Measurements from ENCODE around the gene RNF11. TPM values are rescaled to one million over a fixed set of nuclear protein-coding genes. Genes with fewer than 3 reads are reported as not detected.
A peak's percentile ranks its signal among the peaks of the same experiment; 100 is the strongest.

Gene RNF11
- total and polyA plus RNA-seq, 4 donors, result 24.1 to 102 (median 48.7) TPM

DNA sequence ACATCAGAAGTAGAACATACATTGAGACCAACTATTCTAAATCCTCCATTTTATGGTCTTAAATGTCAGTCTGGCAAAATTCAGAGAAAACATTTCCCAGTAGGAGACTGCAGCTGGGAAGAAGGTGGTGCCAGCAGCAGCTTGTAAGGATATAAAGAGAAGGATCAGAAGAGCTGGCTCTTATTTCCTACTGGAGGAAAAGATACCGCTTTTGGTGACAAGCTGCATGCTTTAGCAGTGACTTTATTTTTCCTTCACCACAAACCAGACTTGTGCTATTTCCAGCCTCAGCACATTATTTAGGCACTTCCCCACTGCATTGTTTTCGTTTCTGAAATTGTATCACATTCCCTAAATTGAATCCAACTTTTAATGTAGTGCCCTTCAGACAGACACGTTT lies 28.4 kb downstream of the RNF11 start:
- no peak overlapping the region for H3K9ac ChIP-seq (ENCODE audit: low read depth in 1 of 2, low read length in 2 of 2)
- no peak overlapping the region for H3K27ac ChIP-seq (ENCODE audit: low read depth in 1 of 2, low read length in 2 of 2)
- no peak overlapping the region for H3K4me3 ChIP-seq (ENCODE audit: low read depth in 1 of 3, low read length in 3 of 3)
- no peaks in the 10 kb centered on the region for H3K27me3 ChIP-seq (ENCODE audit: control insufficient read depth in 4 of 4, insufficient read depth in 4 of 4, low read length in 3 of 4)
- DNase-seq (ENCODE audit: low spot score), result no peak
- H3K4me1 ChIP-seq (ENCODE audit: control insufficient read depth in 4 of 4, insufficient read depth in 4 of 4, low read length in 3 of 4), result peaks cover 2 to 21% (median 8%) of the 10 kb centered on the region in 4 donors
- H3K9me3 ChIP-seq (ENCODE audit: control insufficient read depth in 4 of 4, low read length in 3 of 4), result no peaks in the 10 kb centered on the region
- TF ChIP-seq JUND (IDR thresholded peaks at IDR 0.05), result peak in 1 of 2 donors; percentile 66
- TF ChIP-seq TAF1 (conservative IDR thresholded peaks at IDR 0.05), result no peak
- 66% methylated on average over 3 of the region's 3 CpGs for WGBS
- no peaks in the 10 kb centered on the region for H3K36me3 ChIP-seq (ENCODE audit: control insufficient read depth in 4 of 4, insufficient read depth in 3 of 4, low read depth in 1 of 4, low read length in 3 of 4)

DNA sequence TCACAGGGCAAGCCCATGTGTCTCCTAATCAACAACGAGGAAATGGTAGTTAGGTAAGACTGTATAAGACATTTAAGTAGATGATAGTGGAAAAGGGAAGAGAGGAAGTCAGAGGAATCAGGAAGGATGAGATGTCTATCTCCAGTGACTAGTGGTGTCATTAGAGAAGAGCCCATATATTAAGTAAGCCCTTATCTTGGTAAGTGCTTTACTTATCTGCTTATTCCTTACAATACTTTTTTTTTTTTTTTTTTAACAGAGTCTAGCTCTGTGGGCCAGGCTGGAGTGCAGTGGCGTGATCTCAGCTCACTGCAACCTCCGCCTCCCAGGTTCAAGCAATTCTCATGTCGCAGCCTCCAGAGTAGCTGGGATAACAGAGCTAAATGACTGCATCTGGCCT lies 29.5 kb downstream of the RNF11 start:
- Histone ChIP-seq H3K4me1 (ENCODE audit: control insufficient read depth in 4 of 4, insufficient read depth in 4 of 4, low read length in 3 of 4) (peaks cover 0 to 10% (median 3%) of the 10 kb centered on the region in 4 donors), H3K36me3 (ENCODE audit: control insufficient read depth in 4 of 4, insufficient read depth in 3 of 4, low read depth in 1 of 4, low read length in 3 of 4) (peaks cover 0 to 7% (median under 1%) of the 10 kb centered on the region in 4 donors), H3K4me3 (ENCODE audit: low read depth in 1 of 3, low read length in 3 of 3) (no peak overlapping the region), H3K27ac (ENCODE audit: low read depth in 1 of 2, low read length in 2 of 2) (no peak overlapping the region), H3K9me3 (ENCODE audit: control insufficient read depth in 4 of 4, low read length in 3 of 4) (no peaks in the 10 kb centered on the region), H3K9ac (ENCODE audit: low read depth in 1 of 2, low read length in 2 of 2) (no peak overlapping the region), H3K27me3 (ENCODE audit: control insufficient read depth in 4 of 4, insufficient read depth in 4 of 4, low read length in 3 of 4) (no peaks in the 10 kb centered on the region)
- WGBS, result 88% methylated on average over 4 of the region's 4 CpGs
- TF ChIP-seq GABPA (IDR thresholded peaks at IDR 0.05 in 1 of 2, conservative IDR thresholded peaks at IDR 0.05 in 1 of 2) (no peak), SP1 (IDR thresholded peaks at IDR 0.05) (no peak), EGR1 (IDR thresholded peaks at IDR 0.05; ENCODE audit: low read depth in 2 of 2) (no peak), RAD21 (IDR thresholded peaks at IDR 0.05) (no peak), RXRA (IDR thresholded peaks at IDR 0.05) (no peak), JUND (IDR thresholded peaks at IDR 0.05) (no peak), NR2F2 (IDR thresholded peaks at IDR 0.05) (no peak), FOXA1 (IDR thresholded peaks at IDR 0.05) (no peak)
- no peak for DNase-seq (ENCODE audit: low spot score)

DNA sequence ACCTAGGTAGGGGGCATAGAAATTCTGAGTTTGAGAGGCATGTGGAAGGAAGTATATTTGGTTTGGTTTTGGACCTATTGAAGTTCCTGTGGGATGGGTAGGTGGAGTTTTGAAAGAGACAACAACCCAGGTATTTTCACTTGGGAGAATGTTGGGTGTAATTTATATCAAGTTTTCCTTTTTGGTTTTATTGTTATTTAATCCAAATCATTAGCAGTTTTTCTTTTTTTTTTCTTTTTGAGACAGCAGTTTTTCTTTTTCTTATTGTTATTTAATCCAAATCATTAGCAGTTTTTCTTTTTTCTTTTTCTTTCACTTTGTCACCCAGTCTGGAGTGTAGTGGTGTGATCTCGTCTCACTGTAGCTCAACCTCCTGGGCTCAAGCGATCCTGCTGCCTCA lies 30.1 kb downstream of the RNF11 start:
- DNase-seq (ENCODE audit: low spot score), result no peak
- Histone ChIP-seq H3K36me3 (ENCODE audit: control insufficient read depth in 4 of 4, insufficient read depth in 3 of 4, low read depth in 1 of 4, low read length in 3 of 4) (peaks cover 0 to 13% (median 6%) of the 10 kb centered on the region in 4 donors), H3K27ac (ENCODE audit: low read depth in 1 of 2, low read length in 2 of 2) (no peak overlapping the region), H3K9ac (ENCODE audit: low read depth in 1 of 2, low read length in 2 of 2) (no peak overlapping the region), H3K27me3 (ENCODE audit: control insufficient read depth in 4 of 4, insufficient read depth in 4 of 4, low read length in 3 of 4) (no peaks in the 10 kb centered on the region), H3K9me3 (ENCODE audit: control insufficient read depth in 4 of 4, low read length in 3 of 4) (no peaks in the 10 kb centered on the region), H3K4me3 (ENCODE audit: low read depth in 1 of 3, low read length in 3 of 3) (no peak overlapping the region), H3K4me1 (ENCODE audit: control insufficient read depth in 4 of 4, insufficient read depth in 4 of 4, low read length in 3 of 4) (peaks cover 0 to 9% (median under 1%) of the 10 kb centered on the region in 4 donors)
- 96% methylated on average over 2 of the region's 2 CpGs for WGBS
- no peak for TF ChIP-seq HNF4A (conservative IDR thresholded peaks at IDR 0.05)
- no peak for TF ChIP-seq GABPA (IDR thresholded peaks at IDR 0.05 in 1 of 2, conservative IDR thresholded peaks at IDR 0.05 in 1 of 2)
- no peak for TF ChIP-seq FOXA2 (IDR thresholded peaks at IDR 0.05)
- no peak for TF ChIP-seq RXRA (IDR thresholded peaks at IDR 0.05)
- TF ChIP-seq HNF4G (IDR thresholded peaks at IDR 0.05), result no peak
- no peak for TF ChIP-seq RAD21 (IDR thresholded peaks at IDR 0.05)
- TF ChIP-seq, protein P1, sequence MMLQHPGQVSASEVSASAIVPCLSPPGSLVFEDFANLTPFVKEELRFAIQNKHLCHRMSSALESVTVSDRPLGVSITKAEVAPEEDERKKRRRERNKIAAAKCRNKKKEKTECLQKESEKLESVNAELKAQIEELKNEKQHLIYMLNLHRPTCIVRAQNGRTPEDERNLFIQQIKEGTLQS (IDR thresholded peaks at IDR 0.05), result no peak
- TF ChIP-seq, protein P2, sequence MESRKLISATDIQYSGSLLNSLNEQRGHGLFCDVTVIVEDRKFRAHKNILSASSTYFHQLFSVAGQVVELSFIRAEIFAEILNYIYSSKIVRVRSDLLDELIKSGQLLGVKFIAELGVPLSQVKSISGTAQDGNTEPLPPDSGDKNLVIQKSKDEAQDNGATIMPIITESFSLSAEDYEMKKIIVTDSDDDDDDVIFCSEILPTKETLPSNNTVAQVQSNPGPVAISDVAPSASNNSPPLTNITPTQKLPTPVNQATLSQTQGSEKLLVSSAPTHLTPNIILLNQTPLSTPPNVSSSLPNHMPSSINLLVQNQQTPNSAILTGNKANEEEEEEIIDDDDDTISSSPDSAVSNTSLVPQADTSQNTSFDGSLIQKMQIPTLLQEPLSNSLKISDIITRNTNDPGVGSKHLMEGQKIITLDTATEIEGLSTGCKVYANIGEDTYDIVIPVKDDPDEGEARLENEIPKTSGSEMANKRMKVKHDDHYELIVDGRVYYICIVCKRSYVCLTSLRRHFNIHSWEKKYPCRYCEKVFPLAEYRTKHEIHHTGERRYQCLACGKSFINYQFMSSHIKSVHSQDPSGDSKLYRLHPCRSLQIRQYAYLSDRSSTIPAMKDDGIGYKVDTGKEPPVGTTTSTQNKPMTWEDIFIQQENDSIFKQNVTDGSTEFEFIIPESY (IDR thresholded peaks at IDR 0.05), result no peak
- TF ChIP-seq, protein P3, sequence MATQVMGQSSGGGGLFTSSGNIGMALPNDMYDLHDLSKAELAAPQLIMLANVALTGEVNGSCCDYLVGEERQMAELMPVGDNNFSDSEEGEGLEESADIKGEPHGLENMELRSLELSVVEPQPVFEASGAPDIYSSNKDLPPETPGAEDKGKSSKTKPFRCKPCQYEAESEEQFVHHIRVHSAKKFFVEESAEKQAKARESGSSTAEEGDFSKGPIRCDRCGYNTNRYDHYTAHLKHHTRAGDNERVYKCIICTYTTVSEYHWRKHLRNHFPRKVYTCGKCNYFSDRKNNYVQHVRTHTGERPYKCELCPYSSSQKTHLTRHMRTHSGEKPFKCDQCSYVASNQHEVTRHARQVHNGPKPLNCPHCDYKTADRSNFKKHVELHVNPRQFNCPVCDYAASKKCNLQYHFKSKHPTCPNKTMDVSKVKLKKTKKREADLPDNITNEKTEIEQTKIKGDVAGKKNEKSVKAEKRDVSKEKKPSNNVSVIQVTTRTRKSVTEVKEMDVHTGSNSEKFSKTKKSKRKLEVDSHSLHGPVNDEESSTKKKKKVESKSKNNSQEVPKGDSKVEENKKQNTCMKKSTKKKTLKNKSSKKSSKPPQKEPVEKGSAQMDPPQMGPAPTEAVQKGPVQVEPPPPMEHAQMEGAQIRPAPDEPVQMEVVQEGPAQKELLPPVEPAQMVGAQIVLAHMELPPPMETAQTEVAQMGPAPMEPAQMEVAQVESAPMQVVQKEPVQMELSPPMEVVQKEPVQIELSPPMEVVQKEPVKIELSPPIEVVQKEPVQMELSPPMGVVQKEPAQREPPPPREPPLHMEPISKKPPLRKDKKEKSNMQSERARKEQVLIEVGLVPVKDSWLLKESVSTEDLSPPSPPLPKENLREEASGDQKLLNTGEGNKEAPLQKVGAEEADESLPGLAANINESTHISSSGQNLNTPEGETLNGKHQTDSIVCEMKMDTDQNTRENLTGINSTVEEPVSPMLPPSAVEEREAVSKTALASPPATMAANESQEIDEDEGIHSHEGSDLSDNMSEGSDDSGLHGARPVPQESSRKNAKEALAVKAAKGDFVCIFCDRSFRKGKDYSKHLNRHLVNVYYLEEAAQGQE (IDR thresholded peaks at IDR 0.05), result no peak
- TF ChIP-seq, protein P4, sequence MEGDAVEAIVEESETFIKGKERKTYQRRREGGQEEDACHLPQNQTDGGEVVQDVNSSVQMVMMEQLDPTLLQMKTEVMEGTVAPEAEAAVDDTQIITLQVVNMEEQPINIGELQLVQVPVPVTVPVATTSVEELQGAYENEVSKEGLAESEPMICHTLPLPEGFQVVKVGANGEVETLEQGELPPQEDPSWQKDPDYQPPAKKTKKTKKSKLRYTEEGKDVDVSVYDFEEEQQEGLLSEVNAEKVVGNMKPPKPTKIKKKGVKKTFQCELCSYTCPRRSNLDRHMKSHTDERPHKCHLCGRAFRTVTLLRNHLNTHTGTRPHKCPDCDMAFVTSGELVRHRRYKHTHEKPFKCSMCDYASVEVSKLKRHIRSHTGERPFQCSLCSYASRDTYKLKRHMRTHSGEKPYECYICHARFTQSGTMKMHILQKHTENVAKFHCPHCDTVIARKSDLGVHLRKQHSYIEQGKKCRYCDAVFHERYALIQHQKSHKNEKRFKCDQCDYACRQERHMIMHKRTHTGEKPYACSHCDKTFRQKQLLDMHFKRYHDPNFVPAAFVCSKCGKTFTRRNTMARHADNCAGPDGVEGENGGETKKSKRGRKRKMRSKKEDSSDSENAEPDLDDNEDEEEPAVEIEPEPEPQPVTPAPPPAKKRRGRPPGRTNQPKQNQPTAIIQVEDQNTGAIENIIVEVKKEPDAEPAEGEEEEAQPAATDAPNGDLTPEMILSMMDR (IDR thresholded peaks at IDR 0.05; ENCODE audit: low read depth, low read length, missing input control), result no peak
- no peak for TF ChIP-seq NR2F2 (IDR thresholded peaks at IDR 0.05)
- no peak for TF ChIP-seq SP1 (IDR thresholded peaks at IDR 0.05)
- TF ChIP-seq FOXA1 (IDR thresholded peaks at IDR 0.05), result no peak
- no peak for TF ChIP-seq JUND (IDR thresholded peaks at IDR 0.05)
- TF ChIP-seq YY1 (IDR thresholded peaks at IDR 0.05), result no peak
- TF ChIP-seq, protein P5, sequence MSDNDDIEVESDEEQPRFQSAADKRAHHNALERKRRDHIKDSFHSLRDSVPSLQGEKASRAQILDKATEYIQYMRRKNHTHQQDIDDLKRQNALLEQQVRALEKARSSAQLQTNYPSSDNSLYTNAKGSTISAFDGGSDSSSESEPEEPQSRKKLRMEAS (IDR thresholded peaks at IDR 0.05), result no peak
- no peak for TF ChIP-seq TAF1 (conservative IDR thresholded peaks at IDR 0.05)
- no peak for TF ChIP-seq EGR1 (IDR thresholded peaks at IDR 0.05; ENCODE audit: low read depth in 2 of 2)
